DMS79 treated with DMSO at 0.1 percent for 48 hours (cell line): ENCODE measurements around the gene PCGF1.

Experiments
- DNase-seq: peaks from one replicate; lab custom pipeline; 2025; lab: John Stamatoyannopoulos, UW

Gene PCGF1

GRCh38 chr2:74507145-74507925 is at the start of gene PCGF1:
Gene PCGF1 (minus strand): TSS chr2:74507695. CDS start chr2:74507668, 27 bp downstream.
- peak; percentile 97 for DNase-seq

GRCh38 chr2:74556831-74557370 is 49.4 kb upstream of the PCGF1 start:
- no peak for DNase-seq

DNA sequence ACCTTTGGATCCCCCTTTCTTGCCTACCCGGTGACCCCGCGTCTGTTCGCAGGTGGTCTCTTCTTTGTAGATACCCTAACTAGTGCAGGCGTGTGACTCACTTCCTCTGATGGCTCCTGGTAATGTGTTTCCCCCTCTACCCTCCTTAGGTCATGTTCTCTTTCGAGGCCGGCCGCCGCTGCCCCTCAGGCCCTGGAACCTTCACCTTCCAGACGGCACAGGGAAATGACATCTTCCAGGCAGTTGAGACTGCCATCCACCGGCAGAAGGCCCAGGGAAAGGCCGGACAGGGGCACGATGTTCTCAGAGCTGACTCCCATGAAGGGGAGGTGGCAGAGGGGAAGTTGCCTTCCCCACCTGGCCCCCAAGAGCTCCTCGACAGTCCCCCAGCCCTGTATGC is 48.7 kb upstream of the PCGF1 start:
- no peak for DNase-seq

GRCh38 chr2:74555610-74556103 is 48.2 kb upstream of the PCGF1 start:
- DNase-seq: no peak

DNA sequence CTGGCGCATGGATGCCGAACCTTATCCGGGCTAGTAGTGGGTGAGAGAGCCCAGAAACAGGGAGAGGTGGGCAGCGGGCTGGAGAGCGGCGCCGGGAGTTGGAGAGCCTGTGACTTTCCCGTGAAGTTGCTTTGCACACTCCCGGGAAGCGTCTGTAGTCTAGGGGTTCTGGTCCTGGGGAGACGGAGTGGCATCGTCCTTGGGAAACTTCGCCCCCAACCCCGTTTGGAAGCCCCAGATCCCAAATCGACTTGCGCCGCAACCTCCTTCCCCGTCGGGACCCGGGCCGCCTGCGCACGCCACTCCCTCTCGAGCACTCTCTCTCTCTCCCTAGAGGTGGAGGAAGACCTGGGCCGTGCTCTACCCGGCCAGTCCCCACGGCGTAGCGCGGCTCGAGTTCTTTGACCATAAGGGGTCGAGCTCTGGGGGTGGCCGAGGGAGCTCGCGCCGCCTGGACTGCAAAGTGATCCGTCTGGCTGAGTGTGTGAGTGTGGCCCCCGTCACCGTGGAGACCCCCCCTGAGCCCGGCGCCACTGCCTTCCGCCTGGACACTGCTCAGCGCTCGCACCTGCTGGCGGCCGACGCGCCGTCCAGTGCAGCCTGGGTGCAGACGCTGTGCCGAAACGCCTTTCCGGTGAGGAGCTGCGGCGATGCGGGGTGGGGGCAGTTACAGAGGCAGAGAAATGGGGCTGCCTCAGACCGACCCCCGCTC is 47.5 kb upstream of the PCGF1 start:
- peak; percentile 39 for DNase-seq

GRCh38 chr2:74553892-74554819 is 46.7 kb upstream of the PCGF1 start, which contains the start of the genes DOK1 and LOXL3:
Gene DOK1 (plus strand): TSS chr2:74554720. CDS start chr2:74554755, 35 bp downstream.
Gene LOXL3 (minus strand): TSS chr2:74553942. CDS start chr2:74552634, 1,308 bp downstream.
- DNase-seq: peak; percentile 66

DNA sequence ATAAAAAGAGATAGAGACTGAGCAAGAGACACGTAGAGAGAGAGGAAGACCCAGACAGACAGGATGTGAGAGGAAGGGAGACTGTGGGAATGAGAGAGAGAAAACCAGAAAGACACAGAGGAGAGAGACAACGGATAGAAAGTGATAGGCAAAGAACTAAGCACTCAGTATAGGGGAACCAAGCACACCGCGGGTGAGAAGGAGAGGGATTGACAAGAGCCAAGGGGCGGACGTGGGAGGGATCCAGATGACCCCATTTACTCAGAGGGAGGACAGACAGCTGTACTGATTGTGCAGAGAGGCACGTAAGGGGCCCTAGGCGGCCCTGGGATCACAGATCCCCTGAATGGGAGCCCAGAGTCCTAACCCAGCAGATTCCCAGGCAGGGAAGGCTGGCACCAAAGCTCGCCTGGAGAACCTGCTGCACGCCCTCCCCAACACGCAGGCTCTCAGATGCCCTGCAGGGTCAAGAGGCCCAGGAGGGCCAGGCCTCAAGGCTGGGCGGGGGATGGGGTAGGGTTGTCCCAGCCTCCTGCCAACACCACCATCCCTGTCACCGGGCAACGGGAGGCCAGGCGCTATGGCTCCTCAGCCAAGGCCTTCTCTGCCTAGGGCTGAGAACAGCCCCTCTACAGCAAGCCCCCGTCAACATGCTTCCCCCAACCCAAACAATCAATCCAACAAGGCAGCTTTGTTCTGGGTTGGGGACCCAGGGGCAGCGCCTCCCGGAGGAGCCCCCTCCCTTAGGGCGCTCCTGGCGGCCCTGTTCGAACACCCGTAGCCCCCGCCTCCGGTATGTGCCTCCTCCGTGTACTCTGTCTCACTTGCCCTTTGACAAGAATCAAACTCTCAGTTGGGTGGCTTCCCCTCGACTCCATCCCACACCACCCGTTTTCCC is 45.7 kb upstream of the PCGF1 start:
- no peak for DNase-seq

- DNase-seq: no peak
Measured at GRCh38 chr2:74551942-74552913, 44.7 kb upstream of the PCGF1 start.

GRCh38 chr2:74551530-74551929 is 44.0 kb upstream of the PCGF1 start:
- DNase-seq: no peak

GRCh38 chr2:74550231-74550630 is 42.7 kb upstream of the PCGF1 start:
- no peak for DNase-seq

GRCh38 chr2:74548900-74549826 is 41.7 kb upstream of the PCGF1 start:
- DNase-seq: peak; percentile 56

DNA sequence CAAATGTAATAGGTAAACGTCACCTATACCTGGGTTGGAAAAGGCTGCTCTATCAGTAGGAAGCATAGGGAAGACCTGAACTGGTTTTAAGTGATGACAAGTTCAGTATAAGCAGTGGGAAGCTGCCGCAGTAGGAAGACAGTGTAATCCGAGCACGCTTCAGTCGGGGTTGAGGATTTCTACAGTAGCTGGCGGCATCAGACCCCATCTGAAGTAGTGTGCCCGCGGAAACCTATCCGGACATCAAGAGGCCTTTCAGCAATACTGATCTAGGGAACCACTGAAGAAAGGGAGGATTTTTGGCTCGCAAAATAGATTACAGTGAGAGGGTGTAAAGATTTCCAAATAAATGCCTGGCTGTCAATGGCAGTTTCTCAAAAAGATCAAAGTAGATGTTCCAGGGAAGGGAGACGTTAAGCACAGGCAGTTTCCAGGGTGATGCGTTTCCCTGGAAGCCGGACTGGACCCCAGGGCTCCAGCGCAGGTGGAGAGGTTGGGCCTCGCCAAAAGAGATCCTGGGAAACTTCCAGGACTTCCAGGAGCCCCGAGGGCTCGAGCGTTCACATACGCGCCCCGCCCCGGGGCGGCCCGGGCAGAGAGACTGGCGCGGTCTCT is 40.9 kb upstream of the PCGF1 start:
- peak; percentile 64 for DNase-seq

DNA sequence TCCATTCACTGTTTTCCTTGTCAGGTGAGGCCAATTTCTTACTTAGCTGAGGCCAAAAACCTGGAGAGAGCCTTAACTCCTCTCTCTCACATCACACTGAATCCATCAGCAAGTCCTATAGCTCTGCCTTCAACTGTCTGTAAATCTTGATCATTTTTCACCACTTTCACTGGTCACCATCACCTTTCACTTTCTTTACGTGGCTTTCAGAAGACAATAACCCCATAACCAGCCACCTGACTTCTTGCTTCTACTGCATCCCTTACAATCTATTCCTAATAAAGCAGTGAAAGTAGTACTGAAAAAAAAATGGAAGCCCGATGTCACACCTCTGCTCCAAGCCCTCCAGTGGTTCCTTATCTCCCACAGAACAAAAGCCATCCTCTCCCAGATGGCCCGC is 38.5 kb upstream of the PCGF1 start:
- DNase-seq: no peak

- DNase-seq: no peak
Measured at GRCh38 chr2:74544634-74545033, 37.1 kb upstream of the PCGF1 start.

- DNase-seq: no peak
Measured at GRCh38 chr2:74542978-74543377, 35.5 kb upstream of the PCGF1 start.

- DNase-seq: no peak
Measured at GRCh38 chr2:74540291-74540690, 32.8 kb upstream of the PCGF1 start.

DNA sequence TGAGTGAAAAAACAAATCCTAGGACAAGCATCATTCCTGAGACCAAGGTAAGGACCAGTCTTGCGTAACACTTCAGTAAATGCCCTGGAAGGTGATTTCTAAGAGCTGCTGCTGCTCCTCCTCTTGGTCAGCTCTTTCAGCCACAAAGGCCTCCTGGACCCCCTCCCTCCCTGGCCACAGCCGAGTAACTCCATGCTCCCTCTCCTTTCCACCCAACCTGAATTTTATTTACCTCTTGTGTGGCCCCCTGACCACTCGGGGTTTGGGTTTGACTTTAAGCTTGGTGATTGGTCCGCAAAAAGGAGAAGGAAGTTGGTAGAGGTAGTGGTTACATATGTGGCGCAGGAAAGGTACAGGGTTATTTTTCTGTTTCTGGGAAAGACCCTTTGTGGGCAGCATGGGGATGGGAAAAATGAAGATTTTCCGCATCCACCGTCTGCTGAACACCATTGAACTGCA is 31.4 kb upstream of the PCGF1 start:
- DNase-seq: no peak

GRCh38 chr2:74537140-74537539 is 29.6 kb upstream of the PCGF1 start:
- DNase-seq: no peak
